Smooth muscle cell (in vitro differentiated cells): ENCODE data around the gene SAE1. TPM values are rescaled to one million over a fixed set of nuclear protein-coding genes. Genes with fewer than 3 reads are reported as not detected.

ENCODE experiments used
- DNase-seq: peaks from one replicate; lab custom pipeline; 2025; ENCODE audit not compliant: unreplicated experiment; lab: John Stamatoyannopoulos, UW
- H2AFZ ChIP-seq: fragments of 200-600 bp; sonication (generic); 2 replicates; pipeline ENCODE4 v1.6.0; 2016; ENCODE audit warnings: antibody characterized with exemption, low read depth, mild to moderate bottlenecking
- H3F3A ChIP-seq: fragments of 200-600 bp; sonication (generic); 2 replicates; pipeline ENCODE4 v1.6.0; 2017; ENCODE audit warnings: antibody characterized with exemption, low read depth
- H3K27ac ChIP-seq: fragments of 200-600 bp; sonication (generic); 2 replicates; pipeline ENCODE4 v1.5.1; 2016; ENCODE audit warnings: low read depth, mild to moderate bottlenecking
- H3K27me3 ChIP-seq: fragments of 200-600 bp; sonication (generic); 2 replicates; pipeline ENCODE4 v1.6.1; 2016; ENCODE audit warnings: low read depth, mild to moderate bottlenecking
- H3K36me3 ChIP-seq: fragments of 200-600 bp; sonication (generic); 2 replicates; pipeline ENCODE4 v1.5.1; 2016; ENCODE audit warnings: low read depth
- H3K4me1 ChIP-seq: fragments of 200-600 bp; sonication (generic); 2 replicates; pipeline ENCODE4 v1.5.1; 2016; ENCODE audit warnings: low read depth
- H3K4me2 ChIP-seq: fragments of 200-600 bp; sonication (generic); 2 replicates; pipeline ENCODE4 v1.6.0; 2016; ENCODE audit warnings: mild to moderate bottlenecking
- H3K4me3 ChIP-seq: fragments of 200-600 bp; sonication (generic); 2 replicates; pipeline ENCODE4 v1.5.1; 2016; ENCODE audit warnings: mild to moderate bottlenecking
- H3K79me2 ChIP-seq: fragments of 200-600 bp; sonication (generic); 2 replicates; pipeline ENCODE4 v1.6.0; 2016; ENCODE audit warnings: low read depth, mild to moderate bottlenecking
- H3K9ac ChIP-seq: fragments of 200-600 bp; sonication (generic); 2 replicates; pipeline ENCODE4 v1.6.0; 2016; ENCODE audit warnings: low read depth
- H3K9me3 ChIP-seq: fragments of 200-600 bp; sonication (generic); replicated peaks from 2 replicates; pipeline ENCODE4 v1.5.1; 2016; ENCODE audit warnings: low read depth
- H4K20me1 ChIP-seq: fragments of 200-600 bp; sonication (generic); 2 replicates; pipeline ENCODE4 v1.6.0; 2016; ENCODE audit warnings: low read depth
- WGBS: methylation state at CpG from one replicate; pipeline ENCODE4 v1.1.7; 2016; ENCODE audit warnings: low lambda C conversion rate; 5-methylcytosine and 5-hydroxymethylcytosine counted together
- polyA plus RNA-seq: library from polyadenylated mRNA; unstranded; fragments of >200 nt; fragmentation: Nextera tagmentation; extraction: Ambion mirVana; gene quantifications from 2 replicates; pipeline ENCODE4 v1.2.1, GENCODE V29; 2016
- total RNA-seq: library from RNA; depleted of rRNA; stranded (reverse); fragments of >200 nt; gene quantifications from 2 replicates; pipeline ENCODE4 v1.2.3, GENCODE V29; 2014
- TF ChIP-seq, protein P1 (sequence below): fragments of 200-600 bp; sonication (generic); IDR thresholded peaks from 2 replicates; pipeline ENCODE4 v1.5.1; 2017; ENCODE audit warnings: borderline replicate concordance, mild to moderate bottlenecking, antibody characterized with exemption; ENCODE audit not compliant: insufficient read depth, poor library complexity, severe bottlenecking

Gene SAE1
- total and polyA plus RNA-seq, 2 experiments from 2014 or later = 65.9 to 89.4 TPM

DNA sequence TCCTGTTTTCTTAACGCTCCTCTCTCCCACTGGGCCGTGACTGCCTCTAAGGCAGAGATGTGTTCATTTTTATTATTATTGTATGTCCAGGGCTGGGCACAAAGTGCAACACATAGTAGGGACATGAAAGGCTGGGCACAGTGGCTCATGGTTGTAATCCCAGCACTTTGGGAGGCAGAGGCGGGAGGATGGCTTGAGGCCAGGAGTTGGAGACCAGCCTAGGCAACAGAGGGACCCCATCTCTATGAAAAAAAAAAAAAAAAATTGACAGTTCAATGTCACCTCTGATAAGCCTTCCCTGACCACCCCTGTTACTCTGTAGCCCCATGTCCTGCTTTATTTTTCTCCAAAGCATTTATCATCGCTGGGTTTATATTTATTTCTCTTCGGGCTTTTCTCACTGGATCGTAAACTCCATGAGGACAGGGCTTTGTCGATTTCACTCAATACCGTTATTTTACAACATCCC, 481 bp upstream of the SAE1 start:
- peaks cover 32% of the 10 kb centered on the region for H4K20me1 ChIP-seq
- H3K4me3 ChIP-seq = peak overlapping the region; percentile 87
- H3F3A ChIP-seq = no peaks in the 10 kb centered on the region
- no peaks in the 10 kb centered on the region for H3K36me3 ChIP-seq
- H2AFZ ChIP-seq = no peak overlapping the region
- H3K9ac ChIP-seq = no peak overlapping the region
- H3K79me2 ChIP-seq = peaks cover 43% of the 10 kb centered on the region
- 73% methylated on average over 8 of the region's 8 CpGs for WGBS
- no peaks in the 10 kb centered on the region for H3K27me3 ChIP-seq
- no peak overlapping the region for H3K4me2 ChIP-seq
- no peak for DNase-seq
- no peaks in the 10 kb centered on the region for H3K9me3 ChIP-seq
- TF ChIP-seq, protein P1, sequence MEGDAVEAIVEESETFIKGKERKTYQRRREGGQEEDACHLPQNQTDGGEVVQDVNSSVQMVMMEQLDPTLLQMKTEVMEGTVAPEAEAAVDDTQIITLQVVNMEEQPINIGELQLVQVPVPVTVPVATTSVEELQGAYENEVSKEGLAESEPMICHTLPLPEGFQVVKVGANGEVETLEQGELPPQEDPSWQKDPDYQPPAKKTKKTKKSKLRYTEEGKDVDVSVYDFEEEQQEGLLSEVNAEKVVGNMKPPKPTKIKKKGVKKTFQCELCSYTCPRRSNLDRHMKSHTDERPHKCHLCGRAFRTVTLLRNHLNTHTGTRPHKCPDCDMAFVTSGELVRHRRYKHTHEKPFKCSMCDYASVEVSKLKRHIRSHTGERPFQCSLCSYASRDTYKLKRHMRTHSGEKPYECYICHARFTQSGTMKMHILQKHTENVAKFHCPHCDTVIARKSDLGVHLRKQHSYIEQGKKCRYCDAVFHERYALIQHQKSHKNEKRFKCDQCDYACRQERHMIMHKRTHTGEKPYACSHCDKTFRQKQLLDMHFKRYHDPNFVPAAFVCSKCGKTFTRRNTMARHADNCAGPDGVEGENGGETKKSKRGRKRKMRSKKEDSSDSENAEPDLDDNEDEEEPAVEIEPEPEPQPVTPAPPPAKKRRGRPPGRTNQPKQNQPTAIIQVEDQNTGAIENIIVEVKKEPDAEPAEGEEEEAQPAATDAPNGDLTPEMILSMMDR = no peak
- H3K4me1 ChIP-seq = peaks cover 5% of the 10 kb centered on the region
- no peak overlapping the region for H3K27ac ChIP-seq

DNA sequence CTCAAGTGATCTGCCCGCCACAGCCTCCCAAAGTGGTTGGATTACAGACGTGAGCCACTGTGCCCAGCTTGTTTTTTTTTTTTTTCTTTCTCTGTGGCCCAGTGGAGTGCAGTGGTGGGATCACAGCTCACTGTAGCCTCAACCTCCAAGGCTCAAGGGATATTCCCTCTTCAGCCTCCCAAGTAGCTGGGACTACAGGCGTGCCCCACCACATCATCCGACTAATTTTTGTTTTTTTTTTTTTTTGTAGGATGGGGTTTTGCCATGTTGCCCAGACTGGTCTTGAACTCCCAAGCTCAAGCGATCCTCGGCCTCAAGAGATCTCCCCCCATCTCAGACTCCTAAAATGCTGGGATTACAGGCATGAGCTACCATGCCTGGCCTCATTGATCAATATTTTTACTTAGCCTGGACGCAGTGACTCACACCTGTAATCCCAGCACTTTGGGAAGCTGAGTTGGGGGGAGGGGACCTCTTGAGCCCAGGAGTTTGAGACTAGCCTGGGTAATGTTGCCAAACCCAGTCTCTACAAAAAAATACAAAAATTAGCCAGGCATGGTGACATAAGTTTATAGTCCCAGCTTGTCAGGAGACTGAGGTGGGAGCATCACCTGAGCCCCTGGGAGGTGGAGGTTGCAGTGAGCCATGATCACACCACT, 1.7 kb downstream of the SAE1 start:
- TF ChIP-seq, protein P1 = no peak
- no peak for DNase-seq
- no peaks in the 10 kb centered on the region for H3K9me3 ChIP-seq
- peaks cover 5% of the 10 kb centered on the region for H3K4me1 ChIP-seq
- H3K4me2 ChIP-seq = peak overlapping the region; percentile 98
- H3F3A ChIP-seq = no peaks in the 10 kb centered on the region
- no peak overlapping the region for H3K27ac ChIP-seq
- no peaks in the 10 kb centered on the region for H3K27me3 ChIP-seq
- peaks cover 65% of the 10 kb centered on the region for H3K79me2 ChIP-seq
- H2AFZ ChIP-seq = no peak overlapping the region
- 82% methylated on average over 7 of the region's 7 CpGs for WGBS
- no peaks in the 10 kb centered on the region for H3K36me3 ChIP-seq
- peak overlapping the region; percentile 87 for H3K4me3 ChIP-seq
- no peak overlapping the region for H3K9ac ChIP-seq
- peaks cover 54% of the 10 kb centered on the region for H4K20me1 ChIP-seq

DNA sequence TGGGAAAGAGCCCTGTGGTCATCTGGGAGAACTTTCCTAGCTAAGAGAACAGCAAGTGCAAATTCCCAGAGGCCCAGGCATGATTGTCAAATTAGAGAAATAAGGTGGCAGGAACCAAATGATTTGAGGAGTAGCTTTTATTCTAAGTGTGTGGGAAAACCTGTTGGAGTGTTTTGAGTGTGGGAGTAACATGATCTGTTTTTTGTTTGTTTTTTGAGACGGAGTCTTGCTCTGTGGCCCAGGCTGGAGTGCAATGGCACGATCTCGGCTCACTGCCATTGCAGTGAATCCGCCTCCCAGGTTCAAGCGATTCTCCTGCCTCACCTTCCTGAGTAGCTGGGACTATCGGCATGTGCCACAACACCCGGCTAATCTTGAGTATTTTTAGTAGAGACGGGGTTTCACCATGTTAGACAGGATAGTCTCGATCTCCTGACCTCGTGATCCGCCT, 2.4 kb downstream of the SAE1 start:
- Histone ChIP-seq H3K9ac (no peak overlapping the region), H2AFZ (no peak overlapping the region), H3K79me2 (peaks cover 72% of the 10 kb centered on the region), H3K4me3 (no peak overlapping the region), H3K9me3 (no peaks in the 10 kb centered on the region), H3F3A (no peaks in the 10 kb centered on the region), H3K4me2 (peak overlapping the region; percentile 98), H3K36me3 (no peaks in the 10 kb centered on the region), H3K4me1 (peaks cover 5% of the 10 kb centered on the region), H3K27me3 (no peaks in the 10 kb centered on the region), H4K20me1 (peaks cover 61% of the 10 kb centered on the region), H3K27ac (no peak overlapping the region)
- 88% methylated on average over 11 of the region's 11 CpGs for WGBS
- TF ChIP-seq, protein P1 = no peak
- DNase-seq = no peak

GRCh38 chr19:47134545-47134944, 3.9 kb downstream of the SAE1 start:
- H3K36me3 ChIP-seq = no peaks in the 10 kb centered on the region
- TF ChIP-seq, protein P1 = no peak
- no peak overlapping the region for H3K27ac ChIP-seq
- no peak overlapping the region for H2AFZ ChIP-seq
- H3F3A ChIP-seq = no peaks in the 10 kb centered on the region
- no peak for DNase-seq
- no peak overlapping the region for H3K9ac ChIP-seq
- peaks cover 76% of the 10 kb centered on the region for H4K20me1 ChIP-seq
- no peak overlapping the region for H3K4me2 ChIP-seq
- peaks cover 5% of the 10 kb centered on the region for H3K4me1 ChIP-seq
- WGBS = 54% methylated on average over 2 of the region's 2 CpGs
- peaks cover 87% of the 10 kb centered on the region for H3K79me2 ChIP-seq
- no peak overlapping the region for H3K4me3 ChIP-seq
- no peaks in the 10 kb centered on the region for H3K27me3 ChIP-seq
- no peaks in the 10 kb centered on the region for H3K9me3 ChIP-seq
